ENCODE data around the gene HRH1. TPM values are rescaled to one million over a fixed set of nuclear protein-coding genes. Genes with fewer than 3 reads are reported as not detected.
"Not testable (repeated sequence)": the region's sequence is repeated elsewhere in the genome, so short reads cannot be mapped to it uniquely, and the experiment has no call there.

HRH1 gene
- total RNA-seq, 1 donor from 2014 or later, result not detected

GRCh38 chr3:11251807-11252176, 97.5 kb downstream of the HRH1 start:
- TF ChIP-seq CTCF (conservative IDR thresholded peaks at IDR 0.05), result no peak
- Mint-ChIP-seq H3K4me3 (no peak overlapping the region), H3K27ac (ENCODE audit: unreplicated experiment) (no peak overlapping the region)

GRCh38 chr3:11254876-11255275, 100.6 kb downstream of the HRH1 start:
- Mint-ChIP-seq H3K36me3 (ENCODE audit: low read depth) (no peaks in the 10 kb centered on the region), H3K4me3 (no peak overlapping the region), H3K27ac (ENCODE audit: unreplicated experiment) (no peak overlapping the region), H3K4me1 (no peaks in the 10 kb centered on the region), H3K27me3 (ENCODE audit: low read depth) (peaks cover 26% of the 10 kb centered on the region), H3K9me3 (no peaks in the 10 kb centered on the region)
- TF ChIP-seq CTCF (conservative IDR thresholded peaks at IDR 0.05), result no peak
- no peak for DNase-seq (ENCODE audit: low read depth, low spot score)

More at GRCh38 chr3:11251807-11252176, 97.5 kb downstream of the HRH1 start:
- no peak for DNase-seq (ENCODE audit: low read depth, low spot score)
- Mint-ChIP-seq H3K4me1 (no peaks in the 10 kb centered on the region), H3K9me3 (no peaks in the 10 kb centered on the region), H3K27me3 (ENCODE audit: low read depth) (peaks cover 22% of the 10 kb centered on the region), H3K36me3 (ENCODE audit: low read depth) (no peaks in the 10 kb centered on the region)

- peaks cover 29% of the 10 kb centered on the region for H3K27me3 Mint-ChIP-seq (ENCODE audit: low read depth)
- not testable (repeated sequence) for DNase-seq (ENCODE audit: low read depth, low spot score); H3K4me1 Mint-ChIP-seq; H3K36me3 Mint-ChIP-seq (ENCODE audit: low read depth); H3K9me3 Mint-ChIP-seq; H3K27ac Mint-ChIP-seq (ENCODE audit: unreplicated experiment); H3K4me3 Mint-ChIP-seq
Measured at GRCh38 chr3:11255537-11255936, 101.2 kb downstream of the HRH1 start.

GRCh38 chr3:11258958-11259357, 104.7 kb downstream of the HRH1 start:
- Mint-ChIP-seq H3K9me3 (no peaks in the 10 kb centered on the region), H3K4me3 (no peak overlapping the region), H3K27me3 (ENCODE audit: low read depth) (peaks cover 44% of the 10 kb centered on the region), H3K4me1 (no peaks in the 10 kb centered on the region), H3K36me3 (ENCODE audit: low read depth) (no peaks in the 10 kb centered on the region), H3K27ac (ENCODE audit: unreplicated experiment) (no peak overlapping the region)
- DNase-seq (ENCODE audit: low read depth, low spot score), result no peak
- no peak for TF ChIP-seq CTCF (conservative IDR thresholded peaks at IDR 0.05)

GRCh38 chr3:11260460-11260859, 106.2 kb downstream of the HRH1 start:
- Mint-ChIP-seq H3K4me1 (no peaks in the 10 kb centered on the region), H3K36me3 (ENCODE audit: low read depth) (no peaks in the 10 kb centered on the region), H3K9me3 (no peaks in the 10 kb centered on the region), H3K27ac (ENCODE audit: unreplicated experiment) (no peak overlapping the region), H3K4me3 (no peak overlapping the region), H3K27me3 (ENCODE audit: low read depth) (peaks cover 55% of the 10 kb centered on the region)
- no peak for DNase-seq (ENCODE audit: low read depth, low spot score)
- no peak for TF ChIP-seq CTCF (conservative IDR thresholded peaks at IDR 0.05)

GRCh38 chr3:11269007-11269406, 114.7 kb downstream of the HRH1 start:
- Mint-ChIP-seq H3K4me3 (no peak overlapping the region), H3K36me3 (ENCODE audit: low read depth) (no peaks in the 10 kb centered on the region), H3K27me3 (ENCODE audit: low read depth) (peaks cover 39% of the 10 kb centered on the region), H3K4me1 (peaks cover 24% of the 10 kb centered on the region), H3K9me3 (no peaks in the 10 kb centered on the region), H3K27ac (ENCODE audit: unreplicated experiment) (no peak overlapping the region)
- no peak for DNase-seq (ENCODE audit: low read depth, low spot score)
- TF ChIP-seq CTCF (conservative IDR thresholded peaks at IDR 0.05), result no peak
